Gastroesophageal sphincter (tissue), 3 donors: Measurements from ENCODE around the gene PGBD4.

Experiments
- EP300 ChIP-seq: sonication (generic); formaldehyde crosslinking; IDR thresholded peaks from one replicate; pipeline ENCODE4 v1.6.1; 2017; ENCODE audit warnings: antibody characterized with exemption, mild to moderate bottlenecking
- TF ChIP-seq, protein P1 (sequence below), 4 experiments: fragments of 200-600 bp in 2 of 4; fragments of 450-650 bp in 2 of 4; sonication (generic) in 1 of 4; IDR thresholded peaks; one replicate each; pipeline ENCODE4 v1.5.1; 2017 to 2019; ENCODE audit warnings: antibody characterized with exemption in 4 of 4, mild to moderate bottlenecking in 2 of 4, moderate library complexity in 2 of 4

DNA sequence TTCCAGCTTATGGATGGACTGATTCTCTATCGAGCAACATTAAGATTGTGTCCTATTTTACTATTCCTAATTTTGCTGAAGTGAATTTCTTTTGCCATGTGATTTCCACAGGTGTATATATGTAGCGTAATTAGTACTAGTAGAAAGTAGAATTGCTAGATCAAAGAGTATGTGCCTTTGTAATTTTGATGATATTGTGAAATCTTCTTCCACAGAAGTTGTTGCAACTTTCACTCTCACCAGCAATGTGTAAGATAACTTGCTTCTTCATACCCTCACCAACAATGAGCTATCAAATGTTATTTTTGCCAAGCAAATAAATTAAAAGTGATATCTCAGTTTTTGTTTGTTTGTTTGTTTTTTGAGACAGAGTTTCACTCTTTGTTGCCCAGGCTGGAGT is 5.4 kb downstream of the PGBD4 start:
- TF ChIP-seq, protein P1, sequence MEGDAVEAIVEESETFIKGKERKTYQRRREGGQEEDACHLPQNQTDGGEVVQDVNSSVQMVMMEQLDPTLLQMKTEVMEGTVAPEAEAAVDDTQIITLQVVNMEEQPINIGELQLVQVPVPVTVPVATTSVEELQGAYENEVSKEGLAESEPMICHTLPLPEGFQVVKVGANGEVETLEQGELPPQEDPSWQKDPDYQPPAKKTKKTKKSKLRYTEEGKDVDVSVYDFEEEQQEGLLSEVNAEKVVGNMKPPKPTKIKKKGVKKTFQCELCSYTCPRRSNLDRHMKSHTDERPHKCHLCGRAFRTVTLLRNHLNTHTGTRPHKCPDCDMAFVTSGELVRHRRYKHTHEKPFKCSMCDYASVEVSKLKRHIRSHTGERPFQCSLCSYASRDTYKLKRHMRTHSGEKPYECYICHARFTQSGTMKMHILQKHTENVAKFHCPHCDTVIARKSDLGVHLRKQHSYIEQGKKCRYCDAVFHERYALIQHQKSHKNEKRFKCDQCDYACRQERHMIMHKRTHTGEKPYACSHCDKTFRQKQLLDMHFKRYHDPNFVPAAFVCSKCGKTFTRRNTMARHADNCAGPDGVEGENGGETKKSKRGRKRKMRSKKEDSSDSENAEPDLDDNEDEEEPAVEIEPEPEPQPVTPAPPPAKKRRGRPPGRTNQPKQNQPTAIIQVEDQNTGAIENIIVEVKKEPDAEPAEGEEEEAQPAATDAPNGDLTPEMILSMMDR (IDR thresholded peaks at IDR 0.05), result no peak
- no peak for TF ChIP-seq EP300
